DND-41 (cell line): ENCODE results near the gene FFAR4.

ENCODE experiments used
- ATAC-seq: fragments of 200-7000 bp; cut with Tn5 transposase; 3 replicates; pipeline ENCODE4 v1.9.1; 2021; ENCODE audit warnings: low read depth; ENCODE audit not compliant: insufficient read depth
- DNase-seq: peaks from one replicate; pipeline ENCODE4 v3.0.0-alpha.2; 2020
- H2AFZ ChIP-seq: 2 replicates; pipeline ENCODE4 v1.6.0; 2012; ENCODE audit warnings: low read depth, low read length
- H3K27ac ChIP-seq: 2 replicates; pipeline ENCODE4 v1.5.1; 2012; ENCODE audit warnings: low read length, inconsistent platforms
- H3K27me3 ChIP-seq: fragments of 200-600 bp; sonication (generic); 2 replicates; pipeline ENCODE4 v1.6.0; 2012; ENCODE audit warnings: low read length, mild to moderate bottlenecking, inconsistent platforms; ENCODE audit not compliant: insufficient read depth, poor library complexity
- H3K36me3 ChIP-seq: 2 replicates; pipeline ENCODE4 v1.5.1; 2012; ENCODE audit warnings: low read length, inconsistent platforms; ENCODE audit not compliant: insufficient read depth
- H3K4me1 ChIP-seq: 2 replicates; pipeline ENCODE4 v1.5.1; 2012; ENCODE audit warnings: mild to moderate bottlenecking, low read length; ENCODE audit not compliant: insufficient read depth
- H3K4me2 ChIP-seq: 2 replicates; pipeline ENCODE4 v1.6.0; 2012; ENCODE audit warnings: mild to moderate bottlenecking, moderate library complexity, low read length, inconsistent platforms; ENCODE audit not compliant: insufficient read depth
- H3K4me3 ChIP-seq, 2 experiments: fragments of 200-600 bp in 1 of 2; shearing (Covaris generic) in 1 of 2; 2 replicates each; pipeline ENCODE4 v1.5.1; 2012 to 2016; ENCODE audit warnings: inconsistent platforms in 2 of 2, low read length in 2 of 2, mild to moderate bottlenecking in 2 of 2, low read depth in 1 of 2, moderate library complexity in 1 of 2
- H3K79me2 ChIP-seq: 2 replicates; pipeline ENCODE4 v1.6.0; 2012; ENCODE audit warnings: low read length, inconsistent platforms; ENCODE audit not compliant: insufficient read depth
- H3K9ac ChIP-seq: 2 replicates; pipeline ENCODE4 v1.6.0; 2012; ENCODE audit warnings: low read depth, mild to moderate bottlenecking, inconsistent platforms, low read length, moderate library complexity
- H3K9me3 ChIP-seq: 2 replicates; pipeline ENCODE4 v1.5.1; 2012; ENCODE audit warnings: low read length, moderate library complexity, mild to moderate bottlenecking, inconsistent platforms; ENCODE audit not compliant: insufficient read depth, severe bottlenecking
- H4K20me1 ChIP-seq: 2 replicates; pipeline ENCODE4 v1.6.0; 2012; ENCODE audit warnings: low read length; ENCODE audit not compliant: insufficient read depth
- CTCF ChIP-seq: IDR thresholded peaks from 2 replicates; pipeline ENCODE4 v1.5.1; 2012; ENCODE audit warnings: borderline replicate concordance, low read length, moderate library complexity, mild to moderate bottlenecking; ENCODE audit not compliant: poor library complexity, severe bottlenecking; ENCODE audit errors: extremely low read depth
- EZH2 ChIP-seq: IDR thresholded peaks from 3 replicates; pipeline ENCODE4 v1.6.1; 2012; ENCODE audit warnings: borderline replicate concordance, low read depth, mild to moderate bottlenecking, moderate library complexity, low read length, inconsistent platforms; ENCODE audit not compliant: severe bottlenecking

Gene FFAR4

GRCh38 chr10:93630625-93631557 is 64.4 kb downstream of the FFAR4 start:
- Histone ChIP-seq H3K4me1 (no peaks in the 10 kb centered on the region), H3K4me2 (no peak overlapping the region), H3K4me3 (no peak overlapping the region), H3K27me3 (no peaks in the 10 kb centered on the region), H4K20me1 (no peaks in the 10 kb centered on the region), H3K36me3 (no peaks in the 10 kb centered on the region), H2AFZ (no peak overlapping the region), H3K27ac (no peak overlapping the region), H3K9me3 (no peaks in the 10 kb centered on the region), H3K9ac (no peak overlapping the region), H3K79me2 (no peaks in the 10 kb centered on the region)
- DNase-seq, result no peak
- TF ChIP-seq EZH2 (no peak), CTCF (no peak)
- ATAC-seq, result no peak
